Astrocyte of the hippocampus (primary cell): ENCODE measurements around the gene CCDC68.

Experiments used
- DNase-seq: peaks from one replicate; pipeline ENCODE4 v3.0.0; 2011; ENCODE audit warnings: low read depth, low spot score

The CCDC68 gene, protein sequence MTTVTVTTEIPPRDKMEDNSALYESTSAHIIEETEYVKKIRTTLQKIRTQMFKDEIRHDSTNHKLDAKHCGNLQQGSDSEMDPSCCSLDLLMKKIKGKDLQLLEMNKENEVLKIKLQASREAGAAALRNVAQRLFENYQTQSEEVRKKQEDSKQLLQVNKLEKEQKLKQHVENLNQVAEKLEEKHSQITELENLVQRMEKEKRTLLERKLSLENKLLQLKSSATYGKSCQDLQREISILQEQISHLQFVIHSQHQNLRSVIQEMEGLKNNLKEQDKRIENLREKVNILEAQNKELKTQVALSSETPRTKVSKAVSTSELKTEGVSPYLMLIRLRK

DNA sequence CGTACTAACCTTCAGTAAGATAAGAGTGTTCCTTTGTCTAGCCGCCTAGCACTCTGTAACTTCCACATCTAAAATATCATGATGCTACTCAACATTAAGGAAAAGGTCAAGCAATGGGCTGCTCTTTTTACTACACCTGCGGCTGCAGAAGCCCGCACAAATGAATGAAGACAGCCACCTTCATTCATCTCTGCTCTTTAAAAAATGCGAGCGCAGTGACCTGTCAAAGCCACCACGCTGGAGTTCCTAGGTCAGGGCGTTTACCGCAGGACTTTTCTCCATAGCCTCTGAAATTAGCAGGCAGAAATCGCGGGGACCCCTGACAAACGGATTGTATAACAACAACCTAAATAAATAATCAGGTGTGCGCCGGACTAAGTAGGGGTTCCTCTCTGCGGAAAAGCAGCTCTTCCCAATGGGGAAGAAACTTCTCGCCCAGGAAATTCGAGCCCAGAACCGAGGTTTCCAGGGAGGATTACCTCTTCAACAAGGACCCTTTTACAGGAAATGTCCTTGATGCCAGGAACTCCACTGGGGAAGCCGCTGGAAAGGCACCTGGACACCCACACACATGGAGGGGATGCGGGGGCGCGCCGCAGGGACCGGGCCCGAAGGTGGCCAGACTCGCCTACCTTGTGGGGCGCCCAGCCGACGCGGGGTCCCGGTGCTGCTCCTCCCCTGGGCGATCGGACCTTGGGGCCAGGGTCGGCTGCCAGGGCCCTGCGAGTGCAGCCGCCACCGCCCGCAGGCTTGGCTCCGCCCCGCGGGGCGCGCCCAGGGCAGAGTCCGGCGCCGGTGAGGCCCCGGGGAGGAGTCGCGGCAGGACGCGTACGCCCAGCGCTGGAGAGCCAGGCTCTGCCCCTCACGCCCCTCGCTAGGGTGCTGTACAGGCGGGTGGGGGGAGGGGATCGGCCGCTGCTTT is at the start of gene CCDC68:
CCDC68 (minus strand) TSS at position 758 of the 922 bp plus-strand sequence. CDS start 16,670 bp downstream, outside the sequence.
- peak; percentile 76 for DNase-seq

DNA sequence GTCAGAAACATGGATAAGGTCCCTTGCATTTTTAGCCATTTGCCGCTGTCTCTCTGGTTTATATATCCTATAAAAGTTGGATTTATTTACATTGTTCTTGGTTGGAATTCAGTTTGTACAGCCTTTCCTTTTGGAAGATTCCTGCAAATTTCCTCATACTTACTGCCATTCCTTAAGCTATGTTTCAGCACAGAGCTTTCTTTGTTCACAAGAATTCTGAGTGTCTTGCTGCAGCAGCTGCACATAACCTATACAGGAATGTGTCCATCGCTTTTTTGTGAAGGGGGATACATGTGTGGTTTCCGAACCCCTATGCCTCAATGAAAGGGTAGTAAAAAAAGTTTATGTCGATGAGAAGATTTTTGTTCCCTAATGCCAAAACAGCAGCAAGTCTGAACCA is 48.3 kb upstream of the CCDC68 start:
- DNase-seq, result peak; percentile 12

DNA sequence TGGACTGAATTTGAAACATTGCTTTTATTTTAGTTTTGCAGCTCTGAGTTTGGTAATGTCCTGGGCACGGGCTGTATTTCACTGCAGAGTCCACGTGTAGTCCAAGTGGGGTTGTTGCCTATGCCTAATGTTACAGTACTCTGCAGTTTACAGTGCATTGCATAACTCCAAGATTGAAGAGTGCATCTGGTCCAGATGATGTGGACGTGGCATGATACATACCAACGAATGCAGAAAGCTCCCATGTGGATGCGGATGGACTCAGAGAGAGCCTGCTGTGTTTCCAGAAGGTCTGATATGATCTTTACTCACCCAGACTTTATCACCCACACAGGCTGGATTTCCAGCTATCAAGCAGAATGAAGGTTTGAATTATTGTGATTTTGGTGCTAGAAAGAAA is 44.4 kb upstream of the CCDC68 start:
- DNase-seq, result no peak

DNA sequence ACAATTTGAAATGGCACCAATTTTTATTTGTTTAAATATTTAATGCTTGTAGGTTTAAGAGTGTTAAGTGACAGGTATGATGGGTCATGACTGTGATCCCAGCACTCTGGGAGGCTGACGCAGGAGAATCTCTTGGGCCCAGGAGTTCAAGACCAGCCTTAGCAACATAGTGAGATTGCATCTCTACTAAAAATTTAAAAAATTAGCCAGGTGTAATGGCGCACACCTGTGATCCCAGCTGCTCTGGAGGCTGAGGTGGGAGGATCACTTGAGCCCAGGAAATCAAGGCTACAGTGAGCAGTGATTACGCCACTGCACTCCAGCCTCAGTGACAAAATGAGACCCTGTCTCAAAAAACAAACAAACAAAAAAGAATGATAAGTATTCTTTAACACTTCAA is 43.0 kb upstream of the CCDC68 start:
- DNase-seq, result no peak

DNA sequence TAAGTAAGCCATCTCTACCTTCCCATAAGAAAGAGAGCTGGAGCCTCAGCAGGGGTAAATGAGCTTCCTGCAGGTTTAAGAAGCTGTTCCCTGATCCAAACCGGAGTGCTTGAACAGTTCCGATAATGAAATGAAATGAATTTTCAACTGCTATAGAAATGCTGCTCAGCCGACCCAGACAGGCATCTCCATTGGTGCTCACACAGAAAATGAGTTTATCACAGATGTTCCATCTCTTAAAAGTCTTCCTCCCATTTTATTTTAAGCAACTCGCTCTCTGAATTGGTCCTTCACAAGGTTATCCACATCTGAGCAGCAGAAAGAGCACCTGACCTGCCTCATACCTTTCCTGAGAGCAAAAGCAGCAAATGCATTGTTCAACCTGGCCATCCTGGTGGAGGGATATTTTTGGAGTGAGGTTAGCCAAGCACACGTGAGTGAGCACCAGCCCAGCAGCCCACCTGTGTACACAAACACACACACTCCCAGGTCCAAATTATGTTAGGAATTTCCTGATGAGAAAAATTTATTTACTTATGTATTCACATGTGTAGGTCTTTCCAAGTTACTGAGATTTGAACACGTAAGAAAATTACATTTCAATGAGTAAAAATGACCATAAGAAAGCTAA is 42.2 kb upstream of the CCDC68 start:
- DNase-seq, result no peak

DNA sequence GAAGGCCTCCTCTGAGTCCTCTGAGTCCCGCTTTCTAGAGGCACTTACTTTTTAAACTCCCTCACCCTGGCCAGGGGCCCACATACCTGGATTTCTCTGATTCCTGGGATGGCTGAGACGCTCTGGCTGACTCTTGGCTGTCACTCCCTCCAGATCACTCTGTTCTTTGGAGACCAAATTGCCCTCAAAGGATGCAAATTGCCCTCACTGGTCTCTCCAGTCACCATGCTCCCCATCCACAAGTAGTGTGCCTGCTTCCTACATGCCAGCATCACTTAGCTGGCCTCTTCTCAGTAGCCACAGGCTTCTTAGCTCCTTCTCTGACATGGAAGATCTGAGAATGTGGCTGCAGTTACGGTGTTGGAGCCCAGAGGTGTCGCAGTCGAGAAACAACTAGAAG is 41.3 kb upstream of the CCDC68 start:
- DNase-seq, result no peak

DNA sequence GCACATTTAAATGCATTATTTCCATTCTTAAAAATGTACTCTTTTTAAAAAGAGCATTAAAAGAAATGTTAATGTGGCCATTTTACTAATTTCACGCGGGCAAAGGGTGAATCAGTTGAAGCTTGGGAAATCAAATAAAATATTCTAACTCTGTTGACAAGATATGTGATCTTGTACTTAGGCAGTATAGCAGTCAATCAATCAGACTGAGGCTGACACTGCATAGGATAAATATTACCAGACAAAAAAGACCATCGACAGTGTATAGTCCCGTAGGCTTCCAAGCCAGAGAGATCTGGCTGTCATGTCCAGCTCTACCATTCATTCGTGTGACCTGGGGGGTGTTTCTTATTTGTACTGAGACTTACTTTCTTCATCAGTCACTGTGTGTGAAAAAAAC is 39.8 kb upstream of the CCDC68 start:
- DNase-seq, result no peak

DNA sequence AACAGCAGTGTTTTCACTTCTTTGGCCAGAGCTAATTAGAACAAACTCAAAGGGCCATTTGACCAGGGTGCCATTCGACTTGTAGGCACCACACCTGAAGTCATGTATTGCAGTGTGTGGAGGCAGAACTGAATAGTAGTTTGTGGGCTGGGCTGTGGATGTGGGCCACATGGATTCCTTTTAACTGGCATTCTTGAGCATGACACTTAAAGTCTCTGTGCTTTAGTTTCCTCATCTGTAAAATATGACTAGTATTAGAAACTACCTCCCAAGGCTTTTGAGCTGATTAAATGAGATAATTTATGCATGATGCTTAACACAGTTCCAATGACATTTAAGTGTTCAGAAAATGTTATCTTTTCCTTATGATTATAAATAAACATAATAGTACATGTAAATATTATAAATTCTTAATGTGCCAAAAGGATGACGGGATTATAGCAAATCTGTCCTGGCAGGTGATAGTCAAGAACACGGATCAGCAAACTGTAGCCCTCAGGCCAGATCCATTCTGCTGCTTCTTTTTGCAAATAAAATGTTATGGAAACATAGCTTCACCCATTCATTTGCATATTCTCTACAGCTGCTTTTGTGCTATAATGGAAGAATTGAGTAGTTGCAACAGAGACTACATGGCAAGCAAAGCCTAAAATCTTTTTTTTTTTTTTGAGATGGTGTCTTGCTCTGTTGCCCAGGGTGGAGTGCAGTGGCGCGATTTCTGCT is 36.3 kb upstream of the CCDC68 start:
- DNase-seq, result no peak

DNA sequence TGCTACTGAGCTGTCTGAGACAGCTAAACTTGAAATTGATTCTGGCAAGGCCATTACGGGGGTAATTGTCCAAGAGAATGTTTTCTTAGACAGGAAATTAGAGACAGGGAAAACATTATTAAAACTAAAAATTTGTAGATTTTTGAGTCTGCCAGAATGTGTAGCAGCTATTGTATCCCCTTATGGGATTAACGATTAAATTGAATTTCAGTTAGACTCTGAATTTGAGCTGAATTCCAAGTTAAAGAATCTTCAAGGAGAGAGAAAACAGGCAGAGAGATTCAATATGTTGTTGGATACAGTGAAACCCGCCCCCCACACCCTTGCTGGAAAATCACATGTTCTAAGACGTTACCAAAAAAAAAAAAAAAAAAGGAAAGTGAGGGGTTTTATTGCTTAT is 32.7 kb upstream of the CCDC68 start:
- no peak for DNase-seq

DNA sequence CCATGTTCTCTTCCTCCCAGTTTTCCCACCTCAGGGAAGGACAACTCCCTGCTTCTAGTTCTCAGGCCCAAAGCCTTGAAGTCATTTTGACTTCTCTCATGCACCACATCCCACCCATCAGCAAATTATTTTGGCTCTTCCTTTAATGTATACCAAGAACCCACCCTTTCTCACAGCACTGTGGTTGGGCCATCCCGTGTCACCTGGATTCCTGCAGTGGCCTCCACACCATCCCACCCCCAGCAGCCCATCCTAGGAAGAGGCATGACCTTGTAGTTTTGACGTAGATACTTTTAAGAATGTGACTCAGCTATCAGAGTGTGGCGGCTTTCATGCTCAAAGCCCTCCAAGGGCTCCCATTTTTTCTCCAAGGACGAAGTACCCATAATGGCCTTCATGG is 25.6 kb upstream of the CCDC68 start:
- no peak for DNase-seq

DNA sequence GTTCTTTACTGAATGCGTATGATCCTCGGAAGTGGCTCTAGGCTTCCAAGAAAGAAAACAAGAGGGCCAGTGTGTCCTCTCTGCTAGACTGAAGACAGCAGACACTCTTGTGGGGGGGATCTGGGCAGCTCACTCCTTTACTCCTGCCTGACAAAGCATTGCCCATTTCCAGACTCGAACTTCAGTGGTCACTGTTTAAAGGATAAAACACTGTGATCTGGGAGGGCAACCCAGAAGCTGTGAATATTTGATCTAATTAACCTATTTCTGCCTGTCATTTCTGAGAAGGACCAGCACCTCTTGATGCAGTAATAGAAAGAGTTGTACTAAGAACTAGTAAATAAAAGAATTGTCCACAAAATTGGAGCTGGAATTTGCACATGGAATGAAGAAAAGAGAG is 24.5 kb upstream of the CCDC68 start:
- no peak for DNase-seq

DNA sequence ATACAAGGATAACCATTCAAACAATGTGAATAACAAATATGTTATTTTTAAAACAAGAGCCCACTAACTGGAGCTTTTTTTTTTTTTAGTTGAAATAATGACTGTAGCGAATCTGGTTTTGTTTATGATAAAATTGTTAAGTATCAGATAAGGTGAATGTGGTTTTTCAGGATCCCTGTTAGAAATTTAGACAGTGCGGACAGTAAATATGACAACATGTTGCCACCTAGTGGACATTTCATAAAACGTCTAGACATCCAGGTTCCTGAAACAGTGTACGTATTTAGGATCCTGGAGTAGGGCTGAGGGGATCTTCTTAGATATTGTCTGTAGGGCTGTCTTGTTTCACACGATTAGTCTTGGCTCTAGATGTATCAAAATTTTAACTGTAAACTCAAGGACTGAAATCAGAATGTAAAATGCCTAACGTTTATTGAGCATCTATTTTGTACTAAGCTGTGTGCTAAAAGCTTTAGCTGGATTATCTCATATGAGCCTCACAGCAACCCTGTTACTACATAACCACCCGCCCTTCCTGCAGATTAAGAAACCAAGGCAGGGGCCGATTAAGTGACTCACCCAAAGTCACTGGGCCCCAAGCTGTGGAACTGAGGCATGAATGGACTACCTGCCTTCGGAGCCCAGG is 23.9 kb upstream of the CCDC68 start:
- peak; percentile 76 for DNase-seq

DNA sequence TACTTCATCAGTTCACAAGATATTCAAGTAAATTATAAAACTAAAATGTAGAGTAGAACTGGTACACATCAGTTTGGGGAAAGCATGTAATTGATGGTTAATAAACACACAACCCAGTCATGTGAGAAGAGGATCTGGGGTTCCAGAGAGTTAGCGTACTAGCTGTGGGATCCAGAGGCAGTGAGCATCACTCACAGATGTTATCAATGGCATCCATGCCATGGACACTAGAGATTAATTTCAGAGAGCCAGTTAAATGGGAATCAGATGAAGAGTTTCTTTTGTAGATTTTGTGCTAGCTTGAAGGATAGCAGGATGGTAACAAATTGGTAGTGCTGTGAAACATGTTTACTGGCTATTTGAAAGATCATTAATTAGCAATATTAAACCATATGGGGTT is 21.8 kb upstream of the CCDC68 start:
- DNase-seq, result no peak

DNA sequence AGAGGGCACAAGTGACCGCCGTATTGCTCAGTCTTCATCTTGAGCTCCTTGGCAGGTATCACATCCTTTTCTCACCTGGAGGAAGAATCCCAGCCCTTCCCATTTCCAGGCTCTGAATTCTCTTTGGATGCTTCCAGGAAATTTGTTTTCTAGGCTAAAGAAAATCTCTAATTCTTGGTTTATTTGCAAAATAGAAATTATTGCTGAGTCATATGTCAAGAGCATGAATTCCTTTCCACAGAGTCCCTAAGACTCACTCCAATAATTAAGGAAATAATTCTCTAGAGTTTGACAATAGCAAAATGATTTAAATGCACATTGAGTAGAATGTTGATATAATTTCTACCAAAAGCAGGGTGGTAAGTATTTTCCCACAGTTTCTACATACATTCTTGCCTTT is 16.3 kb upstream of the CCDC68 start:
- no peak for DNase-seq

DNA sequence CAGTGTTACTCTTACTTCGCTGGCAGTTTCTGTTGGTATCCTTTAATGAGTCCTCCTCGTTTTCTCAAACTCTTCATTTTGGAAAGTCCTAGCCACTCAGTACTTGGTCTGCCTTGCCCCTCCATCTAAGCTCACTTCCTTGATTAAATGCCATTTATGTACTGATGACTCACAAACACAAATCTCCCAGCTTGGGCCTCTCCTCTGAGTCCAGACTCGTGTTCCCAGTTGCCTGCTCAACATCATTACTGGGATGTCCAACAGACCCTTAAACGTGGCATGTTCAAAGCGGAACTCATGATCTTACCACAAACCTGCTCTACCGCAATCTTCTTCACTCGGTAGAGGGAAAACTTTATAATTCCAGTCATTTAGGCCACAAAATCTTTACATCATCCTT is 13.8 kb upstream of the CCDC68 start:
- DNase-seq, result no peak

DNA sequence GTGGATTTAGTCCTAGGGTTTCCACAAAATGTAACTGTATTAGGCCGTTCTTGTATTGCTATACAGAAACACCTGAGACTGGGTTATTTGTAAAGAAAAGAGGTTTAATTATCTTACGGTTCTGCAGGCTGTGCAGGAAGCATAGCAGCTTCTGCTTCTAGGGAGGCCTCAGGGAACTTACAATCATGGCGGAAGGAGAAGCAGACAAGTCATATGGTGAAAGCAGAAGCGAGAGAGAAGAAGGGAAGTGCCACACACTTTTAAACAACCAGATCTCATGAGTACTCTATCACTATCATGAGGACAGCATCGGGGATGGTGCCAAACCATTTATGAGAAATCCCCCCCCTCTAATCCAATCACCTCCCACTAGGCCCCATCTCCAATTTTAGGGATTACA is 9.5 kb upstream of the CCDC68 start:
- no peak for DNase-seq

DNA sequence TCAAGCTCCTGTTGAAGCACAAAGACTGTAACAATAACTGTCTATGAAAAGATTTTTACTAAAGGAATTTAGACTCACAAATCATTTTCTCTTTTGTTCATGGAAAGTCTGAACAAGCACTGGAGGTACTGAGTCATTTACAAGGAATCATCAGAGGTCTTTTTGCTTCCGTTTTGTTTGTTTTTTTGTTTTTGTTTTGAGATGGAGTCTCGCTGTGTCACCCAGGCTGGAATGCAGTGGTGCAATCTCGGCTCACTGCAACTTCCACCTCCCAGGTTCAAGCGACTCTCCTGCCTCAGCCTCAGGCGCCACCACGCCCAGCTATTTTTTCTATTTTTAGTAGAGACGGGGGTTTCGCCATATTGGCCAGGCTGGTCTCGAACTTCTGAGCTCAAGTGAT is 9.0 kb upstream of the CCDC68 start:
- peak; percentile 75 for DNase-seq

DNA sequence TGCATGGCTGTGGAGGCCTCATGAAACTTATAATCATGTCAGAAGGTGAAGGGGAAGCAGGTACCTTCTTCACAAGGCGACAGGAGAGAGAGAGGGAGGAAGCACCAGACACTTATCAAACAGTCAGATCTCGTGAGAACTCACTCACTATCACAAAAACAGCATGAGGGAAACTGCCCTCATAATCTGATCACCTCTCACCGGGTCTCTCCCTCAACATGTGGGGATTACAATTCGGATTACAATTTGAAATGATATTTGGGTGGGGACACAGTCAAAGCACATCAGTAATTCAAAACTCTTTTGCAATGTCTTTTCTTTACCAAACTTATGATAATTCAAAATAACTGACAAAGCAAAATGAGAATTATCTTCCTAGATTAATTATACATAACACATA is 8.5 kb upstream of the CCDC68 start:
- DNase-seq, result no peak

DNA sequence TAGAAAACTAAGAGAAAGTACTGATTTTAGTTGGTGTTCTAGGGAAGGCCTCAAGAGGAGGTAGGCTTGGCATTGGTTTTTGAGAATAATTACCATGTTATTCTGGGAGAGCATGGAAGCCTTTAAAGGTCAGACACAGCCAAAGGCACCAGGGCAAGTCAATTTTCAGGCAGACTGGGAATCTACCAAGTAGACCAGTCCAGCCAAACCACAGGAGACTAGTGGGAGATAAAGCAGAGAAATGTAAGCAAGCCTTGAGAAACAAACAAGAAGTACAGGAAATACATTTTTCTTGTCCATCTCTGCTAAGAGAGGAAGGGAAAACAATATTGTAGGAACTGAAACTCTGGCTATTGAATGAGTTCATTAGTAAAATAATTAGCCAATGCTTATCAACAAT is 5.5 kb upstream of the CCDC68 start:
- peak; percentile 47 for DNase-seq

DNA sequence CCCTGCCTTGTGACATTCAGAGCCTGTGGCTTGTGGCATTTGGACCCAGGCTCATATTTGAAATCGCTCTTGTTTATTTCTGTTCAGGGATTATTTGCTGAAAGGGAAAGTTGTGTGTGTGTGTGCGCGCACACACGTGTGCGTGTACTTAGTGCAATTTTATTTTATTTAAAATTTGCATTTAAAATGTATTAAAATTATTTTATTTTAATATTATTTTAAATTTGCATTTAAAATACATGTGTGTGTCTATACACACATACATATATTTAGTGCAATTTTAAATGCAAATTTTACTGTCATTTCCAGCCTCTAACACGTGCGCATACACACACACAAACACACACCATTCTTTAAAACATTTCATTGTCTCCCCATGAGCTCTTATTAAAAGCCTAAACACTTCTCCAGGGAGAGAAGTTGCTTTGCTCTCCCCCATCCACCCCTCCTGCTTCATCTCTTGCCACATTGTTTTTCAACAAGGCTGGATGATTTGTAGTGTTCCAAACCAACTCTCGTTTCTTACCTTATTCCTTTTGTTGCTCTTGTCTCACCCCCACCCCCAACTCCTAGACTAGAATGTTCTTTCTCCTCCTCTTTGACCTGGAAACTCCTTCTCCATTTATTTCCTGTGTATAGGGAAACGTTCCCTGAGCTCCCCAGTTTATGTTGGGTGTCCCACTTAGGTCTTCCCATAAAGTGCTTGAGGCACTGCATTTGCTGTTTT is 3.8 kb upstream of the CCDC68 start:
- no peak for DNase-seq

DNA sequence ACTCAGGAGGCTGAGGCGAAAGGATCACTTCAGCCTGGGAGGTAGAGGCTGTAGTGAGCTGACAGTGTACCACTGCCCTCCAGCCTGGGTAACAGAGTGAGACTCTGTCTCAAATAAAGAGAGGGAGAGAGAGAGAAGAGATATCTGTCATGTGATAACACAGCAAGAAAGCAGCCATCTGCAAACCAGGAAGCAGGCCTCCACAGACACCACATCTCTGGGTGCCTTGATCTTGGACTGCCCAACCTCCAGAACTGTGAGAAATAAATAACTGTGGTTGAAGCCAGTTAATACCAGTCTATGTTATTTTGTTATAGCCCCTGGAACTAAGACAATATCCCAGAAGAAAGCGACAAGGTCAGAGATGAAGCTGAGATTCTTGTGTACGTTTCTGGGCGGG is 2.6 kb upstream of the CCDC68 start:
- no peak for DNase-seq
